Naive thymus-derived CD8-positive, alpha-beta T cell (primary cell): ENCODE measurements around the gene ACTRT2. TPM values are rescaled to one million over a fixed set of nuclear protein-coding genes. Genes with fewer than 3 reads are reported as not detected.

ENCODE experiments used
- ATAC-seq, 2 donors: fragments of 150-1000 bp; cut with Tn5 transposase in 1 of 2; sonication (Bioruptor Pico), chemical (Tn5 transposase) in 1 of 2; 1 replicate in 1 of 2; 2 replicates in 1 of 2; pipeline ENCODE4 v1.10.0; 2021; ENCODE audit warnings: mild to moderate bottlenecking in 2 of 2, moderate library complexity in 2 of 2
- POLR2A ChIA-PET: fragments of 350-600 bp; sonication (Branson Sonifier 250); formaldehyde crosslinking; loops from one replicate; lab custom pipeline; 2021; ENCODE audit warnings: antibody characterized with exemption; lab: Charles Lee
- DNase-seq, 10 donors: peaks; one replicate each; pipeline versions ENCODE4 v3.0.0 to v3.0.0-alpha.2; 2020 to 2022
- H3K27ac Mint-ChIP-seq, 10 donors: one replicate each; pipeline ENCODE4 v1.8.0; 2020 to 2022; ENCODE audit warnings: mild to moderate bottlenecking in 10 of 10, mixed read lengths in 10 of 10, moderate library complexity in 4 of 10, inconsistent platforms in 1 of 10
- H3K27me3 Mint-ChIP-seq, 5 donors: one replicate each; pipeline ENCODE4 v1.8.0; 2021 to 2022; ENCODE audit warnings: mixed read lengths in 5 of 5
- H3K36me3 Mint-ChIP-seq, 3 donors: one replicate each; pipeline ENCODE4 v1.8.0; 2020 to 2022; ENCODE audit warnings: mixed read lengths in 3 of 3, mild to moderate bottlenecking in 2 of 3, inconsistent platforms in 1 of 3
- H3K4me1 Mint-ChIP-seq, 4 donors: one replicate each; pipeline ENCODE4 v1.8.0; 2021 to 2022; ENCODE audit warnings: mixed read lengths in 4 of 4
- H3K4me3 Mint-ChIP-seq, 10 donors: one replicate each; pipeline ENCODE4 v1.8.0; 2020 to 2022; ENCODE audit warnings: mild to moderate bottlenecking in 10 of 10, mixed read lengths in 10 of 10, moderate library complexity in 6 of 10, inconsistent platforms in 1 of 10
- H3K9me3 Mint-ChIP-seq, 9 donors: one replicate each; pipeline ENCODE4 v1.8.0; 2020 to 2022; ENCODE audit warnings: mixed read lengths in 9 of 9, mild to moderate bottlenecking in 3 of 9, inconsistent platforms in 1 of 9, moderate library complexity in 1 of 9
- polyA plus RNA-seq, 3 donors: library from polyadenylated mRNA; unstranded; fragments of 300-500 nt; fragmentation: Illumina TruSeq; gene quantifications; one replicate each; pipeline ENCODE4 v1.2.3, GENCODE V29; 2021
- total RNA-seq, 8 experiments: library from RNA in 2 of 8; stranded (reverse) in 2 of 8; gene quantifications; one replicate each; pipeline ENCODE4 v1.2.3 and lab custom pipeline; 2021 to 2026

ACTRT2 gene
- total and polyA plus RNA-seq, 5 experiments from 2014 or later, result not detected

GRCh38 chr1:3000214-3000613 is 21.1 kb upstream of the ACTRT2 start:
- H3K9me3 Mint-ChIP-seq, result peaks cover 0 to 20% (median 9%) of the 10 kb centered on the region in 9 donors
- no peak overlapping the region for H3K4me3 Mint-ChIP-seq

GRCh38 chr1:3000671-3001470 is 20.4 kb upstream of the ACTRT2 start:
- no peaks in the 10 kb centered on the region for H3K36me3 Mint-ChIP-seq

More at GRCh38 chr1:3000214-3000613, 21.1 kb upstream of the ACTRT2 start:
- POLR2A ChIA-PET, result no interaction called here
- DNase-seq, result no peak
- no peaks in the 10 kb centered on the region for H3K36me3 Mint-ChIP-seq
- no peak for ATAC-seq
- H3K4me1 Mint-ChIP-seq, result no peaks in the 10 kb centered on the region
- peaks cover 5 to 40% (median 10%) of the 10 kb centered on the region in 5 donors for H3K27me3 Mint-ChIP-seq
- no peak overlapping the region for H3K27ac Mint-ChIP-seq

GRCh38 chr1:3001471-3002348 is 19.6 kb upstream of the ACTRT2 start:
- POLR2A ChIA-PET, result no interaction called here
- Mint-ChIP-seq H3K27me3 (peaks cover 6 to 41% (median 10%) of the 10 kb centered on the region in 5 donors), H3K27ac (no peak overlapping the region), H3K4me3 (no peak overlapping the region), H3K4me1 (no peaks in the 10 kb centered on the region), H3K36me3 (peaks cover 0 to 8% (median 0%) of the 10 kb centered on the region in 3 donors), H3K9me3 (peaks cover 0 to 16% (median 7%) of the 10 kb centered on the region in 9 donors)
- DNase-seq (no peak), ATAC-seq (no peak)

More at GRCh38 chr1:3000671-3001470, 20.4 kb upstream of the ACTRT2 start:
- no peak overlapping the region for H3K4me3 Mint-ChIP-seq
- H3K27me3 Mint-ChIP-seq, result peaks cover 5 to 41% (median 10%) of the 10 kb centered on the region in 5 donors
- peaks cover 0 to 16% (median 3%) of the 10 kb centered on the region in 9 donors for H3K9me3 Mint-ChIP-seq
- no peak for DNase-seq
- POLR2A ChIA-PET, result no interaction called here
- no peak for ATAC-seq
- no peak overlapping the region for H3K27ac Mint-ChIP-seq
- no peaks in the 10 kb centered on the region for H3K4me1 Mint-ChIP-seq

GRCh38 chr1:3002349-3003038 is 18.8 kb upstream of the ACTRT2 start:
- ATAC-seq, result no peak
- Mint-ChIP-seq H3K27me3 (peaks cover 7 to 41% (median 16%) of the 10 kb centered on the region in 5 donors), H3K4me1 (no peaks in the 10 kb centered on the region), H3K27ac (no peak overlapping the region), H3K36me3 (peaks cover 0 to 13% (median 0%) of the 10 kb centered on the region in 3 donors), H3K9me3 (peaks cover 0 to 18% (median 12%) of the 10 kb centered on the region in 9 donors), H3K4me3 (no peak overlapping the region)
- POLR2A ChIA-PET, result no interaction called here
- peak in 1 of 10 donors; percentile 55 for DNase-seq

GRCh38 chr1:3003039-3003940 is 18.0 kb upstream of the ACTRT2 start:
- Mint-ChIP-seq H3K36me3 (peaks cover 0 to 18% (median 7%) of the 10 kb centered on the region in 3 donors), H3K27ac (no peak overlapping the region), H3K4me3 (no peak overlapping the region), H3K27me3 (peaks cover 9 to 40% (median 23%) of the 10 kb centered on the region in 5 donors), H3K9me3 (peaks cover 0 to 26% (median 19%) of the 10 kb centered on the region in 9 donors), H3K4me1 (no peaks in the 10 kb centered on the region)
- peak in 1 of 10 donors; percentile 50 for DNase-seq
- ATAC-seq, result no peak
- POLR2A ChIA-PET, result no interaction called here

- peaks cover 0 to 32% (median 22%) of the 10 kb centered on the region in 9 donors for H3K9me3 Mint-ChIP-seq
- no peak for ATAC-seq
- POLR2A ChIA-PET, result no interaction called here
These were observed 17.4 kb upstream of the ACTRT2 start for GRCh38 chr1:3003941-3004270.

GRCh38 chr1:3004285-3005205 is 16.7 kb upstream of the ACTRT2 start:
- H3K36me3 Mint-ChIP-seq, result peaks cover 0 to 25% (median 10%) of the 10 kb centered on the region in 3 donors
- no peak overlapping the region for H3K27ac Mint-ChIP-seq

More at GRCh38 chr1:3003941-3004270, 17.4 kb upstream of the ACTRT2 start:
- no peak for DNase-seq
- Mint-ChIP-seq H3K36me3 (peaks cover 0 to 24% (median 10%) of the 10 kb centered on the region in 3 donors), H3K27me3 (peaks cover 7 to 36% (median 23%) of the 10 kb centered on the region in 5 donors), H3K4me3 (no peak overlapping the region), H3K27ac (no peak overlapping the region), H3K4me1 (no peaks in the 10 kb centered on the region)

GRCh38 chr1:3005771-3006170 is 15.5 kb upstream of the ACTRT2 start:
- H3K27me3 Mint-ChIP-seq, result peaks cover 6 to 26% (median 15%) of the 10 kb centered on the region in 5 donors
- DNase-seq (no peak), ATAC-seq (no peak)
- peaks cover 0 to 37% (median 22%) of the 10 kb centered on the region in 9 donors for H3K9me3 Mint-ChIP-seq
- peaks cover 0 to 3% (median 0%) of the 10 kb centered on the region in 4 donors for H3K4me1 Mint-ChIP-seq
- peaks cover 0 to 25% (median 10%) of the 10 kb centered on the region in 3 donors for H3K36me3 Mint-ChIP-seq
- no peak overlapping the region for H3K4me3 Mint-ChIP-seq
- H3K27ac Mint-ChIP-seq, result no peak overlapping the region
- POLR2A ChIA-PET, result no interaction called here

More at GRCh38 chr1:3004285-3005205, 16.7 kb upstream of the ACTRT2 start:
- H3K4me3 Mint-ChIP-seq, result no peak overlapping the region
- ATAC-seq (no peak), DNase-seq (peak in 1 of 10 donors; percentile 34)
- POLR2A ChIA-PET, result no interaction called here
- H3K4me1 Mint-ChIP-seq, result no peaks in the 10 kb centered on the region
- H3K27me3 Mint-ChIP-seq, result peaks cover 7 to 33% (median 23%) of the 10 kb centered on the region in 5 donors
- H3K9me3 Mint-ChIP-seq, result peaks cover 0 to 34% (median 22%) of the 10 kb centered on the region in 9 donors

GRCh38 chr1:3007298-3008147 is 13.7 kb upstream of the ACTRT2 start:
- DNase-seq, result no peak
- H3K27ac Mint-ChIP-seq, result no peak overlapping the region
- POLR2A ChIA-PET, result no interaction called here
- H3K27me3 Mint-ChIP-seq, result peaks cover 8 to 30% (median 14%) of the 10 kb centered on the region in 5 donors
- peaks cover 0 to 3% (median 0%) of the 10 kb centered on the region in 4 donors for H3K4me1 Mint-ChIP-seq
- peaks cover 0 to 43% (median 22%) of the 10 kb centered on the region in 9 donors for H3K9me3 Mint-ChIP-seq
- ATAC-seq, result no peak
- H3K36me3 Mint-ChIP-seq, result peaks cover 0 to 25% (median 10%) of the 10 kb centered on the region in 3 donors
- H3K4me3 Mint-ChIP-seq, result no peak overlapping the region

GRCh38 chr1:3009021-3009420 is 12.2 kb upstream of the ACTRT2 start:
- peaks cover 0 to 43% (median 22%) of the 10 kb centered on the region in 9 donors for H3K9me3 Mint-ChIP-seq
- POLR2A ChIA-PET, result interaction anchor here (0.6 kb wide), 1 partner anchor 28 kb away, joined by 4 read pairs; no protein-coding TSS in a partner anchor

More at GRCh38 chr1:3009021-3009420, 12.2 kb upstream of the ACTRT2 start:
- H3K27ac Mint-ChIP-seq, result no peak overlapping the region
- peaks cover 0 to 25% (median 10%) of the 10 kb centered on the region in 3 donors for H3K36me3 Mint-ChIP-seq
- no peak overlapping the region for H3K4me3 Mint-ChIP-seq
- peaks cover 0 to 7% (median 4%) of the 10 kb centered on the region in 4 donors for H3K4me1 Mint-ChIP-seq
- ATAC-seq, result no peak
- H3K27me3 Mint-ChIP-seq, result peaks cover 10 to 43% (median 20%) of the 10 kb centered on the region in 5 donors
- peak in 1 of 10 donors; percentile 52 for DNase-seq
